ENCODE measurements around the gene MANBA. TPM values are rescaled to one million over a fixed set of nuclear protein-coding genes. Genes with fewer than 3 reads are reported as not detected.

Gene MANBA
- total and polyA plus RNA-seq, 2 of the 4 experiments (the other 2 are of a cell fraction) = 11.5 to 17.2 TPM

GRCh38 chr4:102606261-102606660 lies 154.5 kb downstream of the MANBA start:
- no peak for TF ChIP-seq POLR2A (IDR thresholded peaks at IDR 0.05; ENCODE audit: low read depth, low read length)
- TF ChIP-seq FOS (IDR thresholded peaks at IDR 0.05; ENCODE audit: low read depth, low read length) = no peak
- Histone ChIP-seq H4K91ac (ENCODE audit: insufficient read depth, low read depth, low read length) (no peak overlapping the region), H3K9me3 (ENCODE audit: control insufficient read depth, insufficient read depth, low read length) (no peaks in the 10 kb centered on the region), H3K4me1 (ENCODE audit: control insufficient read depth, insufficient read depth, low read length) (no peaks in the 10 kb centered on the region; the same call in 1 of the 2 replicates), H3K79me1 (ENCODE audit: low read depth in 1 of 2, low read length in 2 of 2) (no peaks in the 10 kb centered on the region), H3K4ac (ENCODE audit: low read depth, low read length) (no peak overlapping the region), H3K14ac (replicated peaks; ENCODE audit: low read depth, low read length) (0 out of 2 replicates have a peak overlapping the region, but pooled peaks have one; percentile 3), H3K9me1 (ENCODE audit: insufficient read depth, low read length) (peaks cover 12% of the 10 kb centered on the region), H4K20me1 (ENCODE audit: insufficient read depth, low read length) (no peaks in the 10 kb centered on the region), H2BK120ac (ENCODE audit: low read depth, low read length) (no peak overlapping the region), H2AFZ (replicated peaks; ENCODE audit: low read length, poor library complexity) (no peak overlapping the region), H3K23ac (ENCODE audit: low read depth, low read length) (no peak overlapping the region), H2BK15ac (ENCODE audit: low read depth, low read length) (no peak overlapping the region), H4K5ac (ENCODE audit: low read depth, low read length) (no peak overlapping the region), H2BK5ac (ENCODE audit: low read depth, low read length, poor library complexity, severe bottlenecking) (no peak overlapping the region), H3K27ac (ENCODE audit: insufficient read depth, low read length) (no peak overlapping the region), H3K56ac (ENCODE audit: extremely low read depth, insufficient read depth, low read length) (no peak overlapping the region), H2AK9ac (replicated peaks; ENCODE audit: low read depth, low read length, poor library complexity) (no peak overlapping the region), H4K8ac (ENCODE audit: low read depth in 2 of 2, low read length in 2 of 2) (no peak overlapping the region), H3K4me2 (ENCODE audit: low read depth, low read length) (no peak overlapping the region), H2BK20ac (ENCODE audit: low read depth, low read length) (no peak overlapping the region), H2AK5ac (ENCODE audit: low read depth, low read length) (no peak overlapping the region), H3K9ac (ENCODE audit: low read depth, low read length) (no peak overlapping the region), H3K36me3 (ENCODE audit: control insufficient read depth, insufficient read depth, low read length) (peaks cover 26% of the 10 kb centered on the region), H3K18ac (ENCODE audit: low read depth, low read length) (no peak overlapping the region), H3K27me3 (ENCODE audit: control insufficient read depth, insufficient read depth, low read length) (no peaks in the 10 kb centered on the region), H3K4me3 (ENCODE audit: insufficient read depth, low read depth, low read length) (no peak overlapping the region)
- DNase-seq (no peak), ATAC-seq (ENCODE audit: low read depth) (no peak)
- no TSS peak for BruUV-seq (replicated peaks)
- POLR2A ChIA-PET (ENCODE audit: unreplicated experiment) = no interaction called here
- intact Hi-C loops (cut with micrococcal nuclease) (no loop called here), dilution Hi-C loops (cut with HindIII; ENCODE audit: low sequenced_read_pairs, unreplicated experiment) (loop anchor here (25.0 kb wide), 1 partner anchor 406 kb away; the partner anchor contains the start of gene SLC9B1), in situ Hi-C loops (cut with MboI; ENCODE audit: low sequenced_read_pairs) (loop anchor here (10.0 kb wide), 1 partner anchor 161 kb away; no protein-coding TSS in a partner anchor)
- WGBS, 2 experiments (ENCODE audit: extremely low coverage in 2 of 2, insufficient read length in 1 of 2) = no CpG with 5 or more reads among the region's 3 CpGs
- CTCF ChIA-PET = interaction anchor here (0.6 kb wide), 1 partner anchor 86 kb away, joined by 4 read pairs; no protein-coding TSS in a partner anchor
